ENCODE data around the gene CLVS2.

Gene CLVS2

DNA sequence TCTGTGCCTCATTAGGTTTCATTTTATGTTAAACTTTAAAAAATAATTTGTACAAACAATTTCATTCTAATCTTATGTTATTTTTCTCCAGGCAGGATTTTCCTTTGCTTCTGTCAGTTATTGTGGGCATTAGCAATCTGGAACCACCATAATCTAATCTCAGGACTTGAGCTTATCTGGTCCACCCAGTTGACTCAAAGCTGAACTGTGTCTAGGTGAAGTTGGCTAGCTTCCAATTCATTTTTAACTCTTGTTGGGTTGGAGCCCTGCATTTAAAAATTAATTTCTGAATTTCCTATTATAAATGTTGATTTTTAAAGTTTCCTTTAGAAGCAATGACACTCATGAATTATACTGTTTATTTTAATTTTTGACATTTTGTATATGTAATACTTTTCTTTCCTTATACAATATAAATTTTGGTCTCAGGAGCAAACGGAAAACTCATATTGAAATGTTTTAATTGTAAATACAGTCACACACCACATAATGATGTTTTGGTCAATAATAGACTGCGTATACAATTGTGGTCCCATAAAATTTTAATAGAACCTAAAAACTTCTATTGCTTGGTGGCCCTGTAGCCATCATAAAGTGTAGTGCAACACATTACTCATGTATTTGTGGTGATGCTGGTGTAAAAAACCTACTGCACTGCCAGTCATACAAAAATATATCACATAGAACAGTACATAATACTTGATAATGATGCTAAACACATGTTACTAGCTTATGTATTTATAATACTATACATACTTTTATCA is 121.3 kb downstream of the CLVS2 start:
- DNase-seq (ENCODE audit: extremely low read depth in 1 of 2, low read depth in 1 of 2): no peak

GRCh38 chr6:123118811-123119210 is 122.8 kb downstream of the CLVS2 start:
- DNase-seq (ENCODE audit: extremely low read depth in 1 of 2, low read depth in 1 of 2): no peak
